Ishikawa (cell line): ENCODE data around the gene CPNE4.

Experiments
- CEBPB ChIP-seq: IDR thresholded peaks from 2 replicates; pipeline ENCODE4 v1.6.1; 2012
- CREB1 ChIP-seq: IDR thresholded peaks from 2 replicates; pipeline ENCODE4 v1.6.1; 2012; ENCODE audit warnings: low read depth
- EGR1 ChIP-seq: IDR thresholded peaks from 2 replicates; pipeline ENCODE4 v1.6.1; 2012
- EP300 ChIP-seq: IDR thresholded peaks from 2 replicates; pipeline ENCODE4 v1.6.1; 2012; ENCODE audit warnings: borderline replicate concordance
- FOXM1 ChIP-seq: IDR thresholded peaks from 2 replicates; pipeline ENCODE4 v1.6.1; 2012; ENCODE audit warnings: low read depth, borderline replicate concordance
- MAX ChIP-seq: IDR thresholded peaks from 2 replicates; pipeline ENCODE4 v1.6.1; 2012
- NFIC ChIP-seq: IDR thresholded peaks from 2 replicates; pipeline ENCODE4 v1.6.1; 2012
- RAD21 ChIP-seq: IDR thresholded peaks from 2 replicates; pipeline ENCODE4 v1.6.1; 2012; ENCODE audit warnings: low read depth
- TAF1 ChIP-seq: IDR thresholded peaks from 2 replicates; pipeline ENCODE4 v1.6.1; 2012; ENCODE audit warnings: low read depth, mild to moderate bottlenecking
- TCF12 ChIP-seq: IDR thresholded peaks from 2 replicates; pipeline ENCODE4 v1.6.1; 2012; ENCODE audit warnings: low read depth
- TEAD4 ChIP-seq: IDR thresholded peaks from 2 replicates; pipeline ENCODE4 v1.6.1; 2012
- YY1 ChIP-seq: IDR thresholded peaks from 2 replicates; pipeline ENCODE4 v1.6.1; 2012; ENCODE audit warnings: low read depth
- ZBTB7A ChIP-seq: IDR thresholded peaks from 2 replicates; pipeline ENCODE4 v1.6.1; 2012; ENCODE audit warnings: low read depth
- TF ChIP-seq, protein P1 (sequence below): IDR thresholded peaks from 2 replicates; pipeline ENCODE4 v1.6.1; 2012
- TF ChIP-seq, protein P2 (sequence below): IDR thresholded peaks from 2 replicates; pipeline ENCODE4 v1.6.1; 2012; ENCODE audit warnings: low read depth, mild to moderate bottlenecking

Gene CPNE4

GRCh38 chr3:131901686-131902085 is 133.1 kb downstream of the CPNE4 start:
- no peak for TF ChIP-seq ZBTB7A

DNA sequence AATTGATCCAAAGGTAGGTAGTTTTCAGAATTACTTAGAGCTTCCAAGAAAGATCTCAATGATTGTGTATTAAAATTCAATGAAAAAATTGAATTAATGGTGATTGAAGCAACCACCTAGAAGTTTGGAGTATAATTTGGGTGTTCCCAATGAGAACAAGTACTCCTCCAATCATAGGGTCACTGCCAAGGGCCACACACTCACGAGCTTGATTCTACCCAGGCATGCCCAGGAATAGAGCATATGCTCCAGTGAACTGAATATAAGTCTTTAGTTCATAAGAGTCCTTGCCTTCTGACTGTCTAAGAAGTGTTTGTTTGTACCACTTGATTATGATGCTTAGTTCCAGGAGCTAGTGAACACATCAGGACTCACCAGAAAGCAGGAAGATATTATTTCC is 133.9 kb downstream of the CPNE4 start:
- TF ChIP-seq TCF12 (no peak), YY1 (no peak), TEAD4 (no peak), CREB1 (no peak), TAF1 (no peak), ZBTB7A (no peak), RAD21 (no peak)
- TF ChIP-seq, protein P1, sequence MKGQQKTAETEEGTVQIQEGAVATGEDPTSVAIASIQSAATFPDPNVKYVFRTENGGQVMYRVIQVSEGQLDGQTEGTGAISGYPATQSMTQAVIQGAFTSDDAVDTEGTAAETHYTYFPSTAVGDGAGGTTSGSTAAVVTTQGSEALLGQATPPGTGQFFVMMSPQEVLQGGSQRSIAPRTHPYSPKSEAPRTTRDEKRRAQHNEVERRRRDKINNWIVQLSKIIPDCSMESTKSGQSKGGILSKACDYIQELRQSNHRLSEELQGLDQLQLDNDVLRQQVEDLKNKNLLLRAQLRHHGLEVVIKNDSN, result no peak
- TF ChIP-seq, protein P2, sequence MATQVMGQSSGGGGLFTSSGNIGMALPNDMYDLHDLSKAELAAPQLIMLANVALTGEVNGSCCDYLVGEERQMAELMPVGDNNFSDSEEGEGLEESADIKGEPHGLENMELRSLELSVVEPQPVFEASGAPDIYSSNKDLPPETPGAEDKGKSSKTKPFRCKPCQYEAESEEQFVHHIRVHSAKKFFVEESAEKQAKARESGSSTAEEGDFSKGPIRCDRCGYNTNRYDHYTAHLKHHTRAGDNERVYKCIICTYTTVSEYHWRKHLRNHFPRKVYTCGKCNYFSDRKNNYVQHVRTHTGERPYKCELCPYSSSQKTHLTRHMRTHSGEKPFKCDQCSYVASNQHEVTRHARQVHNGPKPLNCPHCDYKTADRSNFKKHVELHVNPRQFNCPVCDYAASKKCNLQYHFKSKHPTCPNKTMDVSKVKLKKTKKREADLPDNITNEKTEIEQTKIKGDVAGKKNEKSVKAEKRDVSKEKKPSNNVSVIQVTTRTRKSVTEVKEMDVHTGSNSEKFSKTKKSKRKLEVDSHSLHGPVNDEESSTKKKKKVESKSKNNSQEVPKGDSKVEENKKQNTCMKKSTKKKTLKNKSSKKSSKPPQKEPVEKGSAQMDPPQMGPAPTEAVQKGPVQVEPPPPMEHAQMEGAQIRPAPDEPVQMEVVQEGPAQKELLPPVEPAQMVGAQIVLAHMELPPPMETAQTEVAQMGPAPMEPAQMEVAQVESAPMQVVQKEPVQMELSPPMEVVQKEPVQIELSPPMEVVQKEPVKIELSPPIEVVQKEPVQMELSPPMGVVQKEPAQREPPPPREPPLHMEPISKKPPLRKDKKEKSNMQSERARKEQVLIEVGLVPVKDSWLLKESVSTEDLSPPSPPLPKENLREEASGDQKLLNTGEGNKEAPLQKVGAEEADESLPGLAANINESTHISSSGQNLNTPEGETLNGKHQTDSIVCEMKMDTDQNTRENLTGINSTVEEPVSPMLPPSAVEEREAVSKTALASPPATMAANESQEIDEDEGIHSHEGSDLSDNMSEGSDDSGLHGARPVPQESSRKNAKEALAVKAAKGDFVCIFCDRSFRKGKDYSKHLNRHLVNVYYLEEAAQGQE, result no peak

- TF ChIP-seq ZBTB7A, result no peak
- TF ChIP-seq, protein P2, result no peak
- TF ChIP-seq, protein P1, result no peak
- no peak for TF ChIP-seq FOXM1
- TF ChIP-seq TAF1, result no peak
- no peak for TF ChIP-seq CEBPB
- TF ChIP-seq TEAD4, result no peak
- TF ChIP-seq EGR1, result no peak
- no peak for TF ChIP-seq TCF12
- no peak for TF ChIP-seq MAX
- TF ChIP-seq RAD21, result no peak
- no peak for TF ChIP-seq YY1
- TF ChIP-seq NFIC, result no peak
- TF ChIP-seq EP300, result no peak
- no peak for TF ChIP-seq CREB1
These were observed 135.8 kb downstream of the CPNE4 start for GRCh38 chr3:131899021-131899420.

DNA sequence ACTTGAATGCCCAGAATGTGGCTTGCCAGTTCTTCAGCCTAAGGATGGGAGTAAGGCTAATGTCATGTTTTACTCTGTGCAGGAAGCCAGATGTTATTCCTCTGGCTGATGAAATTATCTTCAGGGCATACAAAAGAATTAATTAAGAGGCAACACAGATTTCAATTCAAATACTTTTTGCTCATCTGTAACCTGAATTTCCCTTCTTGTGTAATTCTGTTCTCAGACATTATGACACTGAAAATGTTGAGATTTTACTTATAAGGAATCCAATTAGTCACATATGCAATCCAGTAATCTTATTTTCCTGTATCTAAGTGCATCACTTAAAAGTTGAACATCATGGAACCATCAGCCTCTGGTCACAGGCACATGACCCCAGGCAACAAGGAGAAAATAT is 136.5 kb downstream of the CPNE4 start:
- TF ChIP-seq, protein P2, result no peak
- TF ChIP-seq EGR1, result no peak
- no peak for TF ChIP-seq MAX
- no peak for TF ChIP-seq RAD21
- TF ChIP-seq FOXM1, result no peak
- no peak for TF ChIP-seq ZBTB7A
- TF ChIP-seq EP300, result no peak
- TF ChIP-seq, protein P1, result no peak
- TF ChIP-seq CEBPB, result no peak

GRCh38 chr3:131896285-131896684 is 138.5 kb downstream of the CPNE4 start:
- no peak for TF ChIP-seq EGR1
